Measurements from ENCODE around the gene NODAL. TPM values are rescaled to one million over a fixed set of nuclear protein-coding genes. Genes with fewer than 3 reads are reported as not detected.
A peak's percentile ranks its signal among the peaks of the same experiment; 100 is the strongest.
"Not testable (repeated sequence)": the region's sequence is repeated elsewhere in the genome, so short reads cannot be mapped to it uniquely, and the experiment has no call there.

Gene NODAL
- not detected for total RNA-seq

- intact Hi-C loops (cut with DNase I; ENCODE audit: low total_unique reads) = no loop called here
- H3K4me3 ChIP-seq = peak within 1 kb of the TSS in 1 of 2 donors; percentile 8
- H3K9me3 ChIP-seq = no peaks in the 10 kb centered on the region
- DNase-seq = no peak
- no peak for TF ChIP-seq CTCF (IDR thresholded peaks at IDR 0.05)
- no peak within 1 kb of the TSS for H3K27ac ChIP-seq
- no peaks in the 10 kb centered on the region for H3K36me3 ChIP-seq
- H3K4me1 ChIP-seq = peaks cover 0 to 17% of the 10 kb centered on the region in 2 donors
- peaks cover 0 to 8% of the 10 kb centered on the region in 2 donors for H3K27me3 ChIP-seq
These were observed at the start of gene NODAL for GRCh38 chr10:70441161-70441894. TSS of gene NODAL (minus strand) at chr10:70441681. CDS start at chr10:70441667, 14 bp downstream.

- no peak overlapping the region for H3K4me3 ChIP-seq
These were observed 48.7 kb upstream of the NODAL start for GRCh38 chr10:70490142-70490541.

GRCh38 chr10:70487824-70488223, 46.3 kb upstream of the NODAL start:
- H3K27me3 ChIP-seq = no peaks in the 10 kb centered on the region
- H3K27ac ChIP-seq = no peak overlapping the region

More at GRCh38 chr10:70490142-70490541, 48.7 kb upstream of the NODAL start:
- H3K9me3 ChIP-seq = no peaks in the 10 kb centered on the region
- DNase-seq = no peak
- intact Hi-C loops (cut with DNase I; ENCODE audit: low total_unique reads) = no loop called here
- H3K27ac ChIP-seq = no peak overlapping the region
- no peaks in the 10 kb centered on the region for H3K4me1 ChIP-seq
- TF ChIP-seq CTCF (IDR thresholded peaks at IDR 0.05) = no peak
- no peak for TF ChIP-seq POLR2A (IDR thresholded peaks at IDR 0.05)
- H3K36me3 ChIP-seq = no peaks in the 10 kb centered on the region
- no peaks in the 10 kb centered on the region for H3K27me3 ChIP-seq

GRCh38 chr10:70483872-70484271, 42.4 kb upstream of the NODAL start:
- intact Hi-C loops (cut with DNase I; ENCODE audit: low total_unique reads); H3K27me3 ChIP-seq; DNase-seq; H3K9me3 ChIP-seq; H3K36me3 ChIP-seq; H3K4me3 ChIP-seq: not testable (repeated sequence)
- Histone ChIP-seq H3K4me1 (peaks cover 0 to 17% of the 10 kb centered on the region in 2 donors), H3K27ac (peak overlapping the region in 1 of 2 donors; percentile 28)

More at GRCh38 chr10:70487824-70488223, 46.3 kb upstream of the NODAL start:
- no peaks in the 10 kb centered on the region for H3K9me3 ChIP-seq
- H3K4me3 ChIP-seq = no peak overlapping the region
- H3K36me3 ChIP-seq = no peaks in the 10 kb centered on the region
- H3K4me1 ChIP-seq = peaks cover 0 to 7% of the 10 kb centered on the region in 2 donors
- intact Hi-C loops (cut with DNase I; ENCODE audit: low total_unique reads) = no loop called here
- TF ChIP-seq POLR2A (IDR thresholded peaks at IDR 0.05) = no peak
- DNase-seq = no peak

GRCh38 chr10:70482982-70483760, 41.7 kb upstream of the NODAL start:
- Histone ChIP-seq H3K27ac (peak overlapping the region; percentile 28 to 54), H3K36me3 (no peaks in the 10 kb centered on the region), H3K9me3 (no peaks in the 10 kb centered on the region), H3K4me1 (peaks cover 0 to 17% of the 10 kb centered on the region in 2 donors), H3K4me3 (no peak overlapping the region), H3K27me3 (no peaks in the 10 kb centered on the region)
- DNase-seq = no peak
- TF ChIP-seq CTCF (IDR thresholded peaks at IDR 0.05) (no peak), POLR2A (IDR thresholded peaks at IDR 0.05) (no peak)
- intact Hi-C loops (cut with DNase I; ENCODE audit: low total_unique reads) = no loop called here
